HG02623 (cell line): ENCODE data around the gene SNN.

Experiments used
- ATAC-seq: cut with Tn5 transposase; IDR thresholded peaks from one replicate; pipeline ENCODE4 v1.9.1; 2021; ENCODE audit warnings: moderate library complexity; ENCODE audit not compliant: unreplicated experiment

The SNN gene

DNA sequence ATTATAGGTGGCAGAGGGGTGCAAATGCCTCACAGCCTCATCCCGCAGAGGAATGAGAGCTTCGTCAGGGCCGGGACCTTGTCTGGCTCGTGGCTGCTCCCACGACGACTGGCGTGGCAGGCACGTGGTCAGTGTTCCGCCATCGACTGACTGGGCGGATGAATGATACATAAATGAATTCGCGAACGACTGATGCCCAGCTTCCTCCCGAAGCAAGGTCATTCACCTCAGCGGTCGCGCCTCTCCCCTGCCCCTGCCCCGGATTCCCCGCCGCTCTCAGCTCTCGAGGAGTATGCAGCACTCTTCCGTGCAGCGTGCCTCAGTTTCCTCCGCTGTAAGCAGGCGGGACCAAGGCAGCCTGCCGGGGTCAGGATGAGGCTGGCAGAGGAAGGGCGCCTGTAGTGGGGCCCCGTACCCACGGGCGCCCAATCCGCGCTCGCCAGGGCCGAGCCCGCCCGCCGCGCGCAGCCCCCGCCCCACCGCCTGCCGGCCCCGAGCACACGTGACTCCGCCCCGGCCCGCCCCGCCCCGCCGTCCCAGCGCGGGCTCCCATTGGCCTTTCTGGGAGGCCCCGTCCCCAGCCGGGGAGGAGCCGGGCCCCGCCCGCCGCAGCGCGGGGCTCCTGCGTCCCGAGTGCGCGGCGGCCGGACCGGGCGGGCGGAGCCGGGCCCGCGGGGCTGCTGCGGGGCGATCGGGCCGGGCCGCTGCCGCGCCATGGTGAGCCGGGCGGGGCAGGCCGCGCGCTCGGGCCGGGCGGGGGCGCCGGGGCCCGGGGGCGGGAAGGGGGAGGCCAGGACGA, at the start of gene SNN:
Gene SNN, plus strand, starts transcription at position 632 of the 799 bp plus-strand sequence. CDS start 7,605 bp downstream, outside the sequence.
- ATAC-seq: peak; percentile 60

DNA sequence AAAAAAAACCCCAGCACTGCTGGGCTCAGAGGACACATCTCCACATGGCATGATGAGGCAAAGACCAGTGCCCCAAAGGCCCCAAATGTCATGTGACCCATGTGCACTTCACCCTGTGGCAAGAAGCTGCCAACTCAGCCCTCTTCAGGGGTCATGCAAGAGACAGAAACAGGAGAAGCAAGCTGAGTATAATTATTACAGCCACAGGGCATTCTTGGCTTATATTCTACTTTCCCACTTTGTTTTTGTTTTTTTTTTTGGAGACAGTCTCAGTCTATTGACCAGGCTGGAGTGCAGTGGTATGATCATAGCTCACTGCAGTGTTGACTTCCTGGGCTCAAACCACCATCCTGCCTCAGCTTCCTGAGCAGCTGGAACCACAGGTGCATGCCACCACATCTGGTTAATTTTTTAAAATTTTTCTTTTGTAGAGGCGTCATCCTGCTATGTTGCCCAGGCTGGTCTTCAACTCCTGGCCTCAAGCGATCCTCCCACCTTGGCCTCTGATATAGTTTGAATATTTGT, 48.9 kb upstream of the SNN start:
- ATAC-seq: peak; percentile 43

DNA sequence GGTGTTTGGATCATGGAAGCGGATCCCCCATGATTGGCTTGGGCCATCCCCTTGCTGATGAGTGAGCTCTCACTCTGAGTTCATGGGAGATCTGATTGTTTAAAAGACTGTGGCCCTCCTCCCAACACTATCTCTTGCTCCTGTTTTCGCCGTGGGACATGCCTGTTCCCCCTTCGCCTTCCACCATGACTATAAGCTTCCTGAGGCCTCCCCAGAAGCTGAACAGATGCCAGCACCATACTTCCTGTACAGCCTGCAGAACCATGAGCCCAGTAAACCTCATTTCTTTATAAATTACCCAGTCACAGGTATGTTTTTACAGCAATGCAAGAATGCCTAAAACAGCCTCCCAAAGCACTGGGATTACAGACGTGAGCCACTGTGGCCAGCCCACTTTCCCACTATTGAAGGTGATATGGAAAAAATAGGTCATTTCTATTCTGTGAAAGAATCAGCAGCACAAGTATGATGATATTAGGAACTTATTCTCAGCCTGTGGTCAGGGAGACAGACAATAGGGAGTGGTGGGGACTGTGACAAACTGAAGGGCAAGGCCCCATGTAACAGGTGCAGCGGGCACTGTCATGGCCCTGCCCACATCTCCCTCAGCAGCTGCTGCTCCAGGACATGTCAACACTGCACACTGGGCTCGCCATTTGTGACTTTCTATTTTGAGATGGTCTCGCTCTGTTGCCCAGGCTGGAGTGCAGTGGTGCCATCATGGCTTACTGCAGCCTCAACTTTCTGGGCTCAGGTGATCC, 47.8 kb upstream of the SNN start:
- ATAC-seq: no peak

DNA sequence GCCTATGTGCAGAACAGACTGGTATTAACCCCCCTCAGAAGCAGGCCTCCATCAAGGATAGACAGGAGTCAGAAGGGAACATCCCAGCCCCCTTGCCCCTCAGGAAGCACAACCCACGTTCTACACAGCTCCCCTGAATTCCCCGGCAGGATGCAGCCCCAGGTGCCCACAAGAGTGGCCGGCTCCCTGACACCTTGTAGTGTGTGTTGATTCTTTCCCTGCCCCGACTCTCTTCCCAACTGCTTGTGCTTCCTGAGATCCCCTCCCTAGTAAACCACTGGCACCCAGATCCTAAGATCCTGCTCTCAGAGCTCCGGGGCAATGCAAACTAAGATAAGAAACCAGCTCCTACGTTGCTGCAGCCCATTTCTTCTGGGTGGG, 46.7 kb upstream of the SNN start:
- ATAC-seq: no peak

DNA sequence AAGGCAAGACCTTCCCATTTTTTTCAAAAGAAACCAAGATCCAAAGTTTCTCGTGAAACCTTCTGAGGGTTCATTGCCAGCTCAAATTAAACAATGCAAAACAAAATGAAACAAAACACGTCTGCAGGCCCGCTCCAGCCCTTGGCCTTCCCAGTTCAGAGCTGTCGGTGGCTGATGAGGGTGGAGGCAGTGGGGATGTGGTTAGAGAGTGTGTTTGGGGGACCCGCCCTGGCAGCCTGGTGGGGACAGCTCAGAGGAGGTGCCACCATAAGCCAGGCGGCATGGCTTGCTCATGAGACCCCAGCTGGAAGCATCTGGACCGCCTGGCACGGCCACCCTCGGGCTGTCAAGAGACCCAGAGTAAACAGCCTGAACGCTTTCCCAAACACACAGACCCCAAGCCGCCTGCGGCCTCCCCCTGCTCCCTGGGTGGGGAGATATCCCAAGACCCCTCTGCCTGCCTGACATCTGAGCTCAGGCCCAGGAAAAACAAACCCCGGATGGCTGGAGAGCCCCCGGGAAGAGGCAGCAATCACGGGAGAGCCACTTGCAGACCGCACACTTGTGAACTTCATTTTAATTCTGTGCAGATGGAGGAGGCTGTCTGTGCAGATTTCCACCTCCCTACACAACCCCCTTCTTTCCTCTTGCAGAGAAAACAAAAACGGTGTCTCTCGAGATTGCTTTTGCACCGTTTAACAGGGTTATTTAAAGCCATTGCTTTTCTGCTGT, 46.2 kb upstream of the SNN start:
- ATAC-seq: no peak

DNA sequence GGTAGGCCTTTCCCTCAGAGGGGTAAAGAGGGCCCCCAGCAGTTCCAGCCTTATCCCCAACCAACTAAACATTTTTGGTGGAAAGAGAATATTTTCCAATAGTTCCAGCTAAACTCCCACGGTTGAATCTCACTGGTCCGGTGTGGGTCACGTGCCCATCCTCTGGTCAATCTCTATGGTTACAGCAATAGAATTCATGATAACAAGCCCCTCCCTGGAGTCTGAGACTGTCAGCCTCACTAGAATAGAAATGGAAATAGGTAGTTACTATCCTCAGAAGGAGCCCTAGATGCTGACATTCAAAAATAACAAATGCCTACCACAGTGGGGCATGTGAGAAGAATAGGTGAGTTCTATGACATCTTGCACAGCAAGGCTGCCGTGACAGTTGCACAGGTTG, 44.0 kb upstream of the SNN start:
- ATAC-seq: no peak

DNA sequence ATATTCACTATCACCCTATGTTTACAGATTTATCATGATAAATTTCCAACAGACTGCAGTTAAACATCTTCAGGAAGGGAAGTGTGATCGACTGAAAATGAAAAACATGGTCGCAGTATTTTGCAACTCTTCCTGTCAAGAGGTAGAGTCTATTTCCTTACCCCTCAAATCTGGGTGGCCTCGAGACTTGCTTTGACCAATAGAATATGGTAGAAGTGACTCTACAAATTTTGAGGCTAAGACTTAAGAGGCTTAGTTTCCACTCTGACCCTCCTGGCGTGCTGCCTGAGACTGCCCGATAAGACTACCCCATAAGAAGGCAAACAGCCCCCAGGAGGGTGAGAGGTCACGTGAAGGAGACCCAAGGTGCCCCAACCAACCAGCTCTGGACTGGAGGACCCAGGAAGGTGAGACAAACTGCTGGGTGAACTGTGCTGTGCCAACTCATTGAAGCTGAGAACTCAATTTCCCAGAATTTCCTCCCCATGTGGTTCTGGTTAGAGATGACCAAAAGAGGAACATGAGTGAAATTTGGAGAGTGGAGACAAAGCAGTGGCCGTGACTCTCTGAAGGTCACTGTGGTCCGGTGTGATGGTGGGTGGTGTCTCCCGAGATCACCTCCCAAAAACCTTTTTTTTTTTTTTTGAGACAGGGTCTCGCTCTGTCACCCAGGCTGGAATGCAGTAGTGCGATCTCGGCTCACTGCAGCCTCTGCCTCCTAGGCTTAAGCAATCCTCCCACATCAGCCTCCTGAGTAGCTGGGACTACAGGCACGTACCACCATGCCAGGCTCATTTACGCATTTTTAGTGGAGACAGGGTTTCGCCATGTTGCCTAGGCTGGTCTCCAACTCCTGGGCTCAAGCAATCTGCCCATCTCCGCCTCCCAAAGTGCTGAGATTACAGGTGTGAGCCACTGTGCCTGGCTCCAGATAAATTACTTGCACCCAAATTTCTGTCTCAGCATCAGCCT, 43.3 kb upstream of the SNN start:
- no peak for ATAC-seq

DNA sequence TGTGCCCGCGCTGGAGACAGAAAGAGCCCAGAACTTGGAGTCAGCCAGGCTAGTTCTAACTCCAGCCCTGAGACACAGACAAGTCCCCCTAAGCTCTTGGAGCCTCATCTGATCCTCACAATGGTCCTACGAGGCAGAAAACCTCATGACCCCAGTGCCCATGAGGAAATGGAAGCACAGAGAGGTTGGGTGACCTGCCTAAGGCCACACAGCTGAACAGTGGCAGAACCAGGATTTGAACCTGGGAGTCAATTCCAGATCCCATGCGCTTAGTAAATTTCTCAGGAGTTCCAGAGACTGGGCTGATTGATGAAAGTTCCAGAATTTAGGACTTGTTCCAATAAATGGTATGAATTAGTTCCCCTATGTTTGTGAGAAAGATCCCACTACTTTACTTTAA, 42.5 kb upstream of the SNN start:
- ATAC-seq: no peak

DNA sequence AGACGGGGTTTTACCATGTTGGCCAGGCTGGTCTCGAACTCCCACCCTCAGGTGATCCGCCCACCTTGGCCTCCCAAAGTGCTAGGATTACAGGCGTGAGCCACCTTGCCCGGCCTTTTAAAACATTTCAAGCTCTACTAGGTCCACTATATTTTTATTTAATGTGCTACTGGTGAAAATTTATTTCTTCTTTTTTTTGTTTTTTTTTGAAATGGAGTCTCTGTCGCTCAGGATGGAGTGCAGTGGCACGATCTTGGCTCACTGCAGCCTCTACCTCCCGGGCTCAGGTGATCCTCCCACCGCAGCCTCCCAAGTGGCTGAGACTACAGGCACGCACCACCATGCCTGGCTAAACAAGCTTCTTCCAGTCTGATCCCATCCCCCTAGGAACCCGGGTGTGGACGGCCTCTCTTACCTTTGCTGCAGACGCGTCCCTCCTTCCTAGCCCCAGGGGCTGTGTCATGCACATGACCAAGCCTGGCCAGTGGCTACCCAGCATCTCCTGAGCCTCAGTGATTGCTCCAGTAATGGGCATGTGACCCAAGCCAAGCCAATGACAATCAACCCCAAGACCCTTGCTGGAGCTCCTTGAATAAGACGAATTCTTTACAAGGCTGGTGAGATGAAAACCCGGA, 41.5 kb upstream of the SNN start:
- ATAC-seq: no peak

DNA sequence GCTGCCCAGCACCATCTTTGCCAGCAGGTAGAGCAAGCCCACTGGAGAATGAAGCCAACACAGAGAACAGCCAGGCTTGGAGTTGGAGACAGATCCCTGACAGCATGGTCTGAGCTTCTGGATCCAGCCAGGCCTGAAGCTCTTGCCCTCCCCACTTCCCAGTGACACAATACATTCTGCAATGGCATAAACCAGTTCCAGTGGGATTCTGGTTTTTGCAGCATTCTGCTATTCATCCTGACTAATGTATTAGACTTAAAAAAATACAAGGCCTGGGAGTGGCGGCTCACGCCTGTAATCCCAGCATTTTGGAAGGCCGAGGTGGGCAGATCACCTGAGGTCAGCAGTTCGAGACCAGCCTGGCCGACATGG, 41.0 kb upstream of the SNN start:
- ATAC-seq: no peak

DNA sequence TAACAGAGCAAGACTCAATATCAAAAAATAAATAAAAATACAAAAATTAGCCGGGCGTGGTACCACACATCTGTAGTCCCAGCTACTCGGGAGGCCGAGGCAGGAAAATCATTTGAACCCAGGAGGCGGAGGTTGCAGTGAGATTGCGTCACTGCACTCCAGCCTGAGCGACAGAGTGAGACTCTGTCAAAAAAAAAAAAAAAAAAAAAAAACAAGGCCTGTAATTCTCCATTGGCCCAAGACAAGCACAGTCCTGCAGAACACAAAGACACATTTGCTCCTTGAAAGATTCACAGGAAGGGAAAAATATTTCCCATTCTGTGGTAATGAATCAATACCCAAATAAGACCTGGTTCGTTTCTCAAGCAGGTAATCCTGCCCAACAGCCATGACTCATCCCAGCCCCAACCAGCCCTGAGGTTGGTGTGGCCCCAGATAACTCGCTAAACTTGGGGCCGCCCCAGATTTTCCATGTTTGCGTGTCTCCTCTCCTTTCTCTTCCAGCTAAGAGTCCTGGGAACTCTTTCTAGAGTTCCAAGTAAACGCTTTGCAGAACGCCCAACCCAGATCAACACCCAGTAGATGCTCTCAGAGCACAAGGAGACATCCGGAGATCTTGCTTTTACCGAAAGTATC, 40.3 kb upstream of the SNN start:
- no peak for ATAC-seq

DNA sequence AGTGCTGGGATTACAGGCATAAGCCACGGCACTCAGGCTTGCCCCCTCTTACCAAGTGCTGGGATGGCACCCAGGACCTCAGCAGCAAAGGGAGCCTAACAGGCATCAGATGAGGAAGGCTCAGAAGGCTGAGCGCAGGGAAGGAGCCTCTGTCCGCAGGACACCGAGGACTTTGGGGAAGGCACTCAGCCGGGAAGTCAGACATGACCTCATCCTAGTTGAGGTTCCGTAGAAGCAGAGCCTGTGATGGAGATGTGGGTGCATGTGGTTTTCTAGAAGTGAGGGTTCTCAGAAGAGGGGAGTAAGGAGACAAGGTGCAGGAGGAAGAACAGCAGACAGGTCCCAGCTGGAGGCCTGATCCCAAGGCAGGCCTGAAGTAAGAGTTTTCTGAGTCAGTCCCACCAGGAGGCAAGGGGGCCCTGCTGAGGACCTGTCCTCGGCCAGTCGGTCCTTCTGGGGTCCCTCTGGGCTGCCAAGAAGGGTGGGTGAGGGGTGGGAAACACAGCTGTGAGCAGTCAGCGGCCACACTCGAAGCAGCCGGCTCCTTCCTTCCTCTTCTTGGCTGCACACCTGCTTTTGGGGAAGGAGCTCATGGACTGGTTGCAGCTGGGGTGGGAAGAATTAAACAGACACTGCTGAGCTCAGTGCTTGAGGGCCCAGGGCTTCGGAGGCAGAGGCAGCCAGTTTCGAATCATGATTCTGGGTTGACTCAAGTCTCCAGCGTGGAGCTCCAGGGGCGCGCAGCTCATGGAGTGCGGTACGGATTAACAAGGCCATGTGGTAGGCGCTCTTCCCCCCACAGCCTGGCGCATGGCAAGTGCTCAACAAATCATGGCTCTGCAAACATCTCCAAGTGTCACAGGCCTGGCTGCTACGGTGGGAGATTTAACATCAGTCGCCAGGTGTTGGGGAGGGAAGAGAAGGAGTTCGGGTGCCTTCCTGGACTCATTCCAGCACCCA, 38.9 kb upstream of the SNN start:
- no peak for ATAC-seq

DNA sequence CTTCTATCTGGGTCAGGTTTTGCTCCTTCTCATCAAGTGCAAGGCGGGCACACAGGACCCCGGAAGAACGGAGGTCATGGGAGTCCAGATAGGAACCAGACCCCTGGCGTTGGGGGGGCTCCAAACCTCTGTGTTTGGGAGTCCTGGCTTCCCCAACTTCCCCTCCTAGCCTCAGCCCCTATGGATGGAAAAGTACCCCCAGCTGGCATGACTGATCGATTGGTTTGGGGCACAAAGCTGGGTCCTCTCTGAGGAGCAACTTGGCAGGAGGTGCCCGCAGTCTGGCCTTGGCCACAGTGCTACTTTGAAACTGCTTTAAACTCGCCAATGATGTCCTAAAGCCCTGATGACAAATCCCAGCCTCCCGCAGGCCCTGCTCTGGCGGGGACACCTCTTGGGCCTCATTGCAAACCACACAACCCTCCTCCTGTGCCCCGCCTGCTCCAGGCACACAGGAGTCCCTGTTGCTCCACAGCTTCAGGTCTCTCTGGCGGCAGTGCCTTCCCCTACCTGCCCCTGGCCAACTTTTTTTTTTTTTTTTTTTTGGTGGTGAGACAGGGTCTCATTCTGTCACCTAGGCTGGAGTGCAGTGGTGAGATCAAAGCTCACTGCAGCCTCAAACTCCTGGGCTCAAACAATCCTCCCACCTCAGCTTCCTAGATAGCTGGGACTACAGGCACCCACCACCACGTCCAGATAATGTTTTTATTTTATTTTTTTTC, 38.0 kb upstream of the SNN start:
- no peak for ATAC-seq

DNA sequence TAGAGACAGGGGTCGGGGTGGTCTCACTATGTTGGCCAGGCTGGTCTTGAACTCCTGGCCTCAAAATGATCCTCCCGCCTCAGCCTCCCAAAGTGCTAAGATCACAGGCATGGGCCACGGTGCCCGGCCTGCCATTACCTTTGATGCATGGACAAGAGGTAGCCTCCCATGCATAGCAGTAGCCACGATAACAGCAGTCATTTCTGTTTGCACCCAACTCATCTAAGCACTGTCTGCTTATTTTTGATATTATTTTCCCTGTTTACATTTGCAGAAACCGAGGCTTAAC, 37.5 kb upstream of the SNN start:
- ATAC-seq: no peak

DNA sequence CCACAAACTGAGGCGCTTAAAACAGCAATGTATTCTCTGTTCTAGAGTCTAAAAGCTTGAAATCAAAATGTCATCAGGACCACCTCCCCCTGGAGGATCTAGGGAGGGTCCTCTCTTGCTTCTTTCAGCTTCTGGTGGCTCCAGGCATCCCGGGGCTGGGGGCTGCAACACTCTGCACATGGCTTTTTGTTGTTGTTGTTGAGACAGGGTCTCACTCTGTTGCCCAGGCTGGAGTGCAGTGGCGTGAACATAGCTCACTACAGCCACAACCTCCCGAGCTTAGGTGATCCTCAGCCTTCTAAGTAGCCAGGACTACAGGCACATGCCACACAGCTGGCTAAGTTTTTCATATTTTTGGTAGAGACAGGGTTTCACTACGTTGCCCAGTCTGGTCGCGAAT, 37.0 kb upstream of the SNN start:
- no peak for ATAC-seq

DNA sequence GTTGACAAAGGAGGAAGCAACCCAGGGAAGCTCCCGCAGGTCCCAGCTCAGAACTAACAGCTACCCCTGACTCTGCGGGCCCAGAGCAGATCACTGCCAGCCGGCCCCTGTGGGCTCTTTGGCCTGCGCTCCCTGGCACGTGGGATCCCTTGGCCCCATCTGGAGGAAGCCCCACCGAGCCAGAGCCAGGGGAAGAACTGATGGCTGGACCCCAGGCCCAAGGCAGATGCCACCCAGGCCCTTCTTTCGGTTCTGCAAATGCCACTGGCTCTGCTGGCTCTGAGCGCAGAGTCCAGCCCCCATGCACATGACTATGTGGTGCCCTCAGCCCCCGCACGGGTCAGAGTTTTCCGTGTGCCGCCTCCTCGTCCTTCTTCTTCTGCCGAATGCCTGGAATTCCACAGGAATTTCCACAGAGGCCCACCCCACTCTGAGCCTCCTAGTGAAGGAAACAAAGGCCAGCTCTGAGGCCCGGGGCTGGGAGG, 35.8 kb upstream of the SNN start:
- ATAC-seq: no peak

DNA sequence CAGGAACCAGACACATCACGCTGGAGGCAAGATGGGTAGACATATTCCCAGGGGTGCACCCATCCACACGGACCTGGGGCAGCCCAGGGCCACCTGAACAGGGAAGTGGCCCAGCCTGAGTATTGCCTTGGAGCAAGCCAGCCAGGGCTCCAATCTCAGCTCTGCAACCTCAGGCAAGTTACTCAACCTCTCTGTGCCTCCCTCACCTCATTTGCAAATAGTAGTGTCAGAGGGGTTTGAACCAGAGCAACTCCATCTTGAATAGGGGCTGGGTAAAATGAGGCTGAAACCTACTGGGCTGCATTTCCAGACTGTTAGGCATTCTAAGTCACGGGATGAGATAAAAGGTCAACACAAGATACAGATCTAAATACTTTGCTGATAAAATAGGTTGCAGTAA, 35.1 kb upstream of the SNN start:
- no peak for ATAC-seq

DNA sequence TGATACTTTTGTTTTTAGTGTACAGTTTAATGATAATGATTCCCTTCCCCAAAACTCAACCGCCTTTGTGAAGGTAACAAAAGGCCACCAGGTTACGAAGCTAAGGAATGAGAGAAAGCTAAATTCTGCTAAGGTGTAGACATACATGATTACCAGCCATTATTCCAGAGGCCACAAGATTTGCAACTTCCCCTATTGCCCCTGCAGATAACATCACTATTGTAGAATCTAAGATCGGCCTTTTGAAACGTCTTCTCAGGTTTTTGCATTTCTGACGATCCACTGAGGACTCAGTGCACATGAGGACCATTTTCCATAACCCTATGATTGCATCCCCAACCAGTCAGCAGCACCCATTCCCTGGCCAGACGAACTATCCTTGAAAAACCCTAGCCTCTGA, 33.9 kb upstream of the SNN start:
- no peak for ATAC-seq
